ENCODE data around the gene IRX5.

Gene IRX5

GRCh38 chr16:54945063-54945462, 14.4 kb downstream of the IRX5 start:
- TF ChIP-seq CTCF (IDR thresholded peaks at IDR 0.05; ENCODE audit: low read depth, low read length, missing control alignments): no peak
- Histone ChIP-seq H3K36me3 (replicated peaks) (no peaks in the 10 kb centered on the region), H3K27me3 (replicated peaks) (peaks cover 28% of the 10 kb centered on the region), H3K4me3 (ENCODE audit: low read depth, low read length) (no peak overlapping the region), H3K27ac (no peak overlapping the region)
- in situ Hi-C loops (cut with HindIII; ENCODE audit: low pct_ligation_motif_present, low sequenced_read_pairs): loop anchor here (25.0 kb wide), 1 partner anchor 658 kb away; the partner anchor contains the start of gene IRX3
- DNase-seq: no peak

GRCh38 chr16:54946909-54947308, 16.2 kb downstream of the IRX5 start:
- no peaks in the 10 kb centered on the region for H3K36me3 ChIP-seq (replicated peaks)
- no peak overlapping the region for H3K27ac ChIP-seq
- in situ Hi-C loops (cut with HindIII; ENCODE audit: low pct_ligation_motif_present, low sequenced_read_pairs): loop anchor here (25.0 kb wide), 1 partner anchor 660 kb away; the partner anchor contains the start of gene IRX3
- TF ChIP-seq CTCF (IDR thresholded peaks at IDR 0.05; ENCODE audit: low read depth, low read length, missing control alignments): no peak
- H3K4me3 ChIP-seq (ENCODE audit: low read depth, low read length): no peak overlapping the region
- DNase-seq: no peak
- peaks cover 10% of the 10 kb centered on the region for H3K27me3 ChIP-seq (replicated peaks)

GRCh38 chr16:54947616-54948015, 17.0 kb downstream of the IRX5 start:
- no peak for DNase-seq
- in situ Hi-C loops (cut with HindIII; ENCODE audit: low pct_ligation_motif_present, low sequenced_read_pairs): loop anchor here (25.0 kb wide), 1 partner anchor 660 kb away; the partner anchor contains the start of gene IRX3
- no peak overlapping the region for H3K27ac ChIP-seq
- no peaks in the 10 kb centered on the region for H3K36me3 ChIP-seq (replicated peaks)
- no peak overlapping the region for H3K4me3 ChIP-seq (ENCODE audit: low read depth, low read length)
- no peak for TF ChIP-seq CTCF (IDR thresholded peaks at IDR 0.05; ENCODE audit: low read depth, low read length, missing control alignments)
- peaks cover 8% of the 10 kb centered on the region for H3K27me3 ChIP-seq (replicated peaks)

- H3K36me3 ChIP-seq (replicated peaks): no peaks in the 10 kb centered on the region
- no peaks in the 10 kb centered on the region for H3K27me3 ChIP-seq (replicated peaks)
- no peak overlapping the region for H3K27ac ChIP-seq
- DNase-seq: no peak
- in situ Hi-C loops (cut with HindIII; ENCODE audit: low pct_ligation_motif_present, low sequenced_read_pairs): no loop called here
- no peak for TF ChIP-seq CTCF (IDR thresholded peaks at IDR 0.05; ENCODE audit: low read depth, low read length, missing control alignments)
- no peak overlapping the region for H3K4me3 ChIP-seq (ENCODE audit: low read depth, low read length)
Observed at GRCh38 chr16:54952195-54952594, 21.5 kb downstream of the IRX5 start.

- TF ChIP-seq CTCF (IDR thresholded peaks at IDR 0.05; ENCODE audit: low read depth, low read length, missing control alignments): no peak
Observed at GRCh38 chr16:54953461-54953860, 22.8 kb downstream of the IRX5 start.

GRCh38 chr16:54954220-54954619, 23.6 kb downstream of the IRX5 start:
- no peaks in the 10 kb centered on the region for H3K36me3 ChIP-seq (replicated peaks)
- DNase-seq: no peak
- in situ Hi-C loops (cut with HindIII; ENCODE audit: low pct_ligation_motif_present, low sequenced_read_pairs): no loop called here
- no peak overlapping the region for H3K27ac ChIP-seq
- H3K27me3 ChIP-seq (replicated peaks): no peaks in the 10 kb centered on the region
- no peak overlapping the region for H3K4me3 ChIP-seq (ENCODE audit: low read depth, low read length)
- no peak for TF ChIP-seq CTCF (IDR thresholded peaks at IDR 0.05; ENCODE audit: low read depth, low read length, missing control alignments)

More at GRCh38 chr16:54953461-54953860, 22.8 kb downstream of the IRX5 start:
- no peak overlapping the region for H3K27ac ChIP-seq
- in situ Hi-C loops (cut with HindIII; ENCODE audit: low pct_ligation_motif_present, low sequenced_read_pairs): no loop called here
- no peak overlapping the region for H3K4me3 ChIP-seq (ENCODE audit: low read depth, low read length)
- no peaks in the 10 kb centered on the region for H3K36me3 ChIP-seq (replicated peaks)
- H3K27me3 ChIP-seq (replicated peaks): no peaks in the 10 kb centered on the region
- DNase-seq: no peak

All from brain microvascular endothelial cell (primary cell).